Activated gamma-delta T cell treated with Interleukin-2 at 50 U/mL for 16 hours (primary cell): ENCODE data around the gene LYRM2.
"Not testable (repeated sequence)": the region's sequence is repeated elsewhere in the genome, so short reads cannot be mapped to it uniquely, and the experiment has no call there.

ENCODE experiments used
- DNase-seq: peaks from one replicate; pipeline ENCODE4 v3.0.0-alpha.2; 2020

The LYRM2 gene

GRCh38 chr6:89644864-89645263, 6.3 kb upstream of the LYRM2 start:
- DNase-seq = no peak

DNA sequence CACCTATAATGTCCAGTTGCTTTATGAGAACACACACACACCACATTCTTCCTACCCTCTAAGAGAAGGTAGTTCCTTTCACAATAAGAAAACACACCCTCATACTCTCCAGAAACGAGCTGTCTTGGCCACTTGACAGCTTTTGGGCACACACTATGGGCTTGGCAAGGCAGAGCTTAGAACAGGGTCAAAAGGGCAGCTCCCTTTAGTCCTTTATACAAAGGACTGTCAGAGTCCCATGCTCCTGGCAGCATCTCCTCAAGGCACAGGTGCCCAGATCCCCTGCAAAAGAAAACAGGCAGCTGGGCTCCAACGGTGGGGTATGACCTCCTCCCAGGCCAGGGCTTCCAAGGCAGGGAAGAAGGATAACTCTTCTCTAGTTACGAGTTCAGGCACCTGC, 4.9 kb upstream of the LYRM2 start:
- DNase-seq = no peak

- no peak for DNase-seq
Measured at GRCh38 chr6:89642956-89643355, 4.4 kb upstream of the LYRM2 start.

GRCh38 chr6:89641581-89641980, 3.0 kb upstream of the LYRM2 start:
- not testable (repeated sequence) for DNase-seq

- DNase-seq = no peak
Measured at GRCh38 chr6:89640804-89641203, 2.3 kb upstream of the LYRM2 start.

- DNase-seq = no peak
Measured at GRCh38 chr6:89637960-89638319, 607 bp downstream of the LYRM2 start.

DNA sequence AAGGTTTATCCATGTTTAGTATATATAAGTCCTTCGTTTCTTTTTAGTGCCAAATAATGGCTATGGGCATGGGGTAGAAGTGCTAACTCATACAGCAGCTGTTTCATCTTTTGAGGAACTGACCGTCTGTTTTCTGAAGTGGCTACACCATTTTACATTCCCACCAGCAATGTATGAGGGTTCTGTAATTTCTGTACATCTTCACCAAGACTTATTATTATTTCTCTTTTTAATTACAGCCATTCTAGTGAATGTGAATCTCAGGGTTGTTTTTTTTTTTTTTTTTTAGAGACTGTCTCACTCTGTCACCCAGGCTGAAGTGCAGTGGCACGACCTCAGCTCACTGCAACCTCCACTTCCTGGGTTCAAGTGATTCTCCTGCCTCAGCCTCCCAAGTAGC, 2.1 kb downstream of the LYRM2 start:
- not testable (repeated sequence) for DNase-seq

DNA sequence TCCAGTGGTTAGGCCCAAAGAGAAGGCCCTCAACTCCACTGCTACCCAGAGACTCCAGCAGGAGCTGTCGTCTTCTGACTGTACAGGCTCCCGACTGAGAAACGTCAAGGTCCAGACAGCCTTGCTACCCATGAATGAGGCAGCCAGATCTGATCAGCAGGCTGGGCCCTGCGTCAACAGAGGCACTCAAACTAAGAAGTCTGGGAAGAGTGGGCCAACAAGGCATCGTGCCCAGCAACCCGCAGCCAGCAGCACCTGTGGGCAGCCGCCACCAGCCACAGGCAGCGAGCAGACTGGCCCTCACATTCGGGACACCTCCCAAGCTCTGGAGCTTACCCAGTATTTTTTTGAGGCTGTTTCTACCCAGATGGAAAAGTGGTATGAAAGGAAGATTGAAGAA, 8.1 kb downstream of the LYRM2 start:
- no peak for DNase-seq

- DNase-seq = no peak
Measured at GRCh38 chr6:89623749-89624148, 14.8 kb downstream of the LYRM2 start.

DNA sequence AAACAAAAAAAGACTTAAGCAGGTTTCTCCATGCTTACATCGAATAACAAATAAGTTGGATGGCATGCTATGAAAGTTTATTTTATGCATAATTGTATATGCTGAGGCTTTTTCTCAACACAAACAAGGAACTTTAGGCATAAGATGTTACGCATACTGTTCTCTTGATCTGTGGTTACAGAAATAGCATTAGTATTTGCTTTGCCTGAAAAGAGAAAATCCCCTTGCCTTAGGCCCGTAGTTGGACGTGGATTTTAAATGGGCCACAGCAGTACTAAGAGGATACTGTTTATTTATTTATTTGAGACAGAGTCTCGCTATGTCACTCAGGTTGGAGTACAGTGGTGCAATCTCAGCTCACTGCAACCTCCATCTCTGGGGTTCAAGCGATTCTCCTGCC, 19.0 kb downstream of the LYRM2 start:
- no peak for DNase-seq

- no peak for DNase-seq
Measured at GRCh38 chr6:89618026-89618425, 20.5 kb downstream of the LYRM2 start.

DNA sequence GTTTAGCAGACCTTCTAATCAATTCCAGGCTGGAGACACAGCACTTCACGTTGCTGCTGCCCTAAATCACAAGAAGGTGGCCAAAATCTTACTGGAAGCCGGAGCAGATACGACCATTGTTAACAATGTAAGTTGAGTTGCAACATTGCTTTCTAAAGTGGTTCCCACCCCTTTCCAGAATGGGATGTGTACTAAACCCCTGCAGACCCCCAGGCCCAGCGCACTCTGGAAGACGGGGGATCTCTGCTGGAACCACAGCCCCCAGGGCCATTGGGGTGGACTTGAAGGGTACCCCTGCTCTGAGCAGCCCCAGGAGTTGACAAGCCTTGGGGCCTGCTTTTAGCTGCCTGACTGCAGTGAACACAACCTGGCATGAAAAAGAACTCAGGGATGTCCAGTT, 22.0 kb downstream of the LYRM2 start:
- no peak for DNase-seq

- DNase-seq = no peak
Measured at GRCh38 chr6:89615882-89616281, 22.7 kb downstream of the LYRM2 start.

DNA sequence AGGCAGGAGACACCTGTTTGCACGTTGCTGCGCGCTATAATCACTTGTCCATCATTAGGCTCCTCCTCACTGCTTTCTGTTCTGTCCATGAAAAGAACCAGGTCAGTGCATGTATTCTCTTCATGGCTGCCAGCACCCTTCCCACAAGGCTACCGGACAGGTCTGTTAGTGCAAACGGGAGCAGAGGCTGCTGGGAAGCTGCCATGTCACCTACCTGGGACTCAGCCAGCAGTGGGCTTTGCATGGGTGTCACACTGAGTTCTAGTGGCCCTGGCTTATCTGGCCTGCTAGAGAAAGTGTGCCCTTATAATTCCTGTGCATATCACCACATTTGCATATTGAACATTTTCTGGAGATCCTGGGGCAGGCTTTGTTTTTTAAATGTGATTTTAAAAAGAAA, 24.8 kb downstream of the LYRM2 start:
- no peak for DNase-seq

DNA sequence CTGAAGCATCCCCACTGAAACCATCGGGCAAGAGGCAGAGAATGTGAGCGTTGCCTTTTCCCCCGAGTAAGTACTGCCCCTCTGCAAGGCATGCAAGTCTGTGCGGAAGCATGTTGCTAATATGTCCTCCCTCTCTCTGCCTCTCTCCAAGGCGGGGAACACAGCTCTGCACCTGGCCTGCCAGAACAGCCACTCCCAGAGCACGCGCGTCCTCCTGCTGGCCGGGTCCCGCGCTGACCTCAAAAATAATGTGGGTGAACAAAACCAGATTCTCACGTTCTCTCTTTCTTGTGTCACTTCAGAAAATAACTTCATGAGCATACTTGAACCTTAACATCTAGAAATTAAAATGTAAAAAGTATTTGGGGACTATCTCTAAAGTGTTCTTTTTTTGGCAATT, 26.4 kb downstream of the LYRM2 start:
- DNase-seq = no peak

DNA sequence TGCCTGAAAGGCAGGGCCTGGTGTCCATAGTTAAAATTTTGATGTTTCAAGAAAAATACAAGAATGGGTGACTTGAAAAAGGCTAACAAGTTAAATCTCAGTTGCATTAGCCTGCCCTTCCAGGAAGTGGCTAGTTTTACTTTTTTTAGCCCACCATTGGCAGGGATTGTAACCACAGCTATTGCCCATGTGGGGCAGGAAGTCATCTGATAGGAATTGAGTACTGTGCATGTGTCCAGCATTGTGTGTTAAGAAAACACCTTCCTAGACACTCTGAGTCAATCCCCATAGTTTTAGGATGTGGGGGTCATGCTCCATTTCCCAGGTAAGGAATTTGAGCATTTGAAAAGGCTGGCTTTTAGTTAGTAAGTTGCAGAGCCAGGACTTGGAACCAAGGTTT, 26.9 kb downstream of the LYRM2 start:
- no peak for DNase-seq

DNA sequence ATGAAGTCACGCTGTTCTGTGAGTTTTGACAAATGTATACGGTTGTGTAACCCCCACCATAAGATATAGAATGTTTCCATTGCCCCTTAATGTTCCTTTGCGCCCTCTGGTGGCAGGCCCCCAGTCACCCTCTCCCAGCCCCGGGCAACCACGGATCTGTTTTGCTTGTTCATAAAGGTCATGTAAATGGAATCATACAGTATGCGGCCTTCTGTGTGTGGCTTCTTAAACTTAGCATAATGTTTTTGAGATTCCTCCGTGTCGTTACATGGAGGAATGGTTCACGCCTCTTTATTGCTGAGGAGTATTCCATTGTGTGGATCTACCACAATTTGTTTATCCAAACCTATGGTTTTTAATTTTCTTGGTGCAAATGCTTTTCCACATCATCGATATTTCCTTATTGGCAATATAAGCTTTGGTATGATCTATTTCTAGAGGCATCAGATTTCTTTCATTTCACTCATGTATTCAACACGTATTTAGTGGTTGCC, 28.4 kb downstream of the LYRM2 start:
- peak; percentile 83 for DNase-seq

GRCh38 chr6:89605861-89606260, 32.7 kb downstream of the LYRM2 start:
- no peak for DNase-seq

- no peak for DNase-seq
Measured at GRCh38 chr6:89604653-89605052, 33.9 kb downstream of the LYRM2 start.

GRCh38 chr6:89602166-89602565, 36.4 kb downstream of the LYRM2 start:
- DNase-seq = no peak

DNA sequence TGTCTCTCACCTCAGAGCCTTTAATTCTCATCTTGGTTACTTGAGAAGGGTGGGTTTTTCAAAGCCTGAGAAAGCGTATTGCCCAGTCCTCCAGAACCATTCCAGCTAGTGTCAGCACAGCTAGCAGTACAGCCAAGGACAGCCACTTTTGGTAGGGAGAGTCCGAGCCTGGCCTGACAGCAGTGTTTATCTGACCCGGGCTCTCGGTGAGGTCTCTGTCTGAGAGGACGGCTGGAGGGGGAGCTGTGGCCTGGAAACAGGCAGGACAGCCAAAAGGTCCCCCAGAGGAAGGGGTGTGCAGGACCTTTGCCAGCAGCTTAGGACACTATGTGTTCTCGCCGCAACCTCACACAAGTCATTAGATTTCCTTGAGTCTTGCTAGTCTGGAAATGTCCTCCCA, 38.8 kb downstream of the LYRM2 start:
- no peak for DNase-seq

DNA sequence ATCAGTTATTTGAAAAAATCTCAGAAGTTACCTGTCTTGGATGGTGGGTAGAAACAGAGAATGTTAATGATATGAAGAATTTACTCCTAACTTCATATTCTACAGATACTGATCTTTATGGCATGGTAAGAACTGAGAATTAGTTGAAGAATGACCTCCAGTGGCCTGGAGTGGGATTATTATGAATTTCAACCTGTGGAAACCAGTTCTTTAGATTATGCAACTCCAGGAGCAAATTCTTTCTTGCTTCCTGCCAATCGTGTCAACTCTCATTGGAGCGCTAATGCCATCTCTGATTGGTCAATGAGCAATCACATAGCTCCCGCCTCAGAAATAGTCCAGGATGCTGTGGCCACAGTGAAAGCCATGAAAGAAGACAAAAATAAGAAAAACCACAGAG, 40.6 kb downstream of the LYRM2 start:
- DNase-seq = no peak

GRCh38 chr6:89597372-89597771, 41.2 kb downstream of the LYRM2 start:
- no peak for DNase-seq

DNA sequence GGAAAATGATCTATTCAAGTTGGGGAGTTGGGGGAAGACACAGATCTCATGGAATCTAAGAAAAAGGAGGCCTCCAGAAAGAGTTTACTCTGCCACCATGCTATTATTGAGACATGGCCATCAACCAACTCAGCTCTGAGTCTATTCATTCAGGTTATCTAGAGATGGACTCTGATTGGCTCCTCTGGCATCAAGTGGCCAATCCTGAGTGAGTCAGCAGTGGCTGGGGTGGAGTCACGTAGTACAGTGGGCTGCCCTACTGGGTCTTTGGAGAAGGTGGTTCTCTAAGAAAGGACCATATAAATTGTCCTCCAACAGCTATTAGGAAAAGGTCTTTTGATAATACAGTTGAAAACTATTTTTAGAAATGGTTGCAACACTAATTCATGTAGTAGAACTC, 42.1 kb downstream of the LYRM2 start:
- DNase-seq = no peak

GRCh38 chr6:89596056-89596455, 42.5 kb downstream of the LYRM2 start:
- no peak for DNase-seq

DNA sequence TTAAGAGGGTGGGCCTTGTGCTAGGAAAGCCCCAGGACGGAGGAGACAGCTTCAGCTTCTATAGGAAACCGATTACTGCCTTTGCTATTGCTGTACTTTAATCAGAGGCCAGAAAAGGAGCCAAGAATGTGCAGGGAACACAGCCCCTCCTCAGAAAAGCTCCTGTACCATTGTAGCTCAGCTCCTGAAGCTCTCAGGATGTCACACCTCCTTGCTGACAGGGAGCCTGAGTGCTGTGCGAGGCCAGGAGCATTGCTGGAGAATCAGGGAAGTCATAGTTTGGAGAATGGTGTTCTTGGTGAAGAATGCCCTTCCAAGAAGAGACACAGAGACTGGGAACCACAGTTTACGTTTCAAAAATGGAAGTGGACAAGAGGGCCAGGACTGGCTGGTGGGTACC, 46.8 kb downstream of the LYRM2 start:
- DNase-seq = no peak
